Natural killer cell (primary cell): Measurements from ENCODE around the gene PAN3. TPM values are rescaled to one million over a fixed set of nuclear protein-coding genes. Genes with fewer than 3 reads are reported as not detected.

Source experiments
- ATAC-seq, 3 donors: fragments of 150-1000 bp in 2 of 3; fragments of 200-7000 bp in 1 of 3; cut with Tn5 transposase; 1 replicate in 1 of 3; 2 replicates in 2 of 3; pipeline ENCODE4 v1.10.0; 2021; ENCODE audit warnings: mild to moderate bottlenecking in 2 of 3, moderate library complexity in 2 of 3
- DNase-seq, 2 donors: peaks; one replicate each; pipeline versions ENCODE4 v3.0.0 to v3.0.0-alpha.2; 2013 to 2021; ENCODE audit warnings: mixed read lengths in 1 of 2
- H3K27ac ChIP-seq: one replicate; pipeline ENCODE4 v1.5.1; 2013; ENCODE audit warnings: mild to moderate bottlenecking, low read length
- H3K27me3 ChIP-seq: one replicate; pipeline ENCODE4 v1.6.1; 2013; ENCODE audit warnings: low read length; ENCODE audit not compliant: control insufficient read depth, insufficient read depth
- H3K36me3 ChIP-seq: one replicate; pipeline ENCODE4 v1.6.1; 2013; ENCODE audit warnings: low read length; ENCODE audit not compliant: control insufficient read depth, insufficient read depth
- H3K4me1 ChIP-seq: one replicate; pipeline ENCODE4 v1.6.1; 2013; ENCODE audit warnings: low read length; ENCODE audit not compliant: control insufficient read depth, insufficient read depth
- H3K4me3 ChIP-seq: one replicate; pipeline ENCODE4 v1.5.1; 2013; ENCODE audit warnings: low read length
- H3K9me3 ChIP-seq: one replicate; pipeline ENCODE4 v1.6.1; 2013; ENCODE audit warnings: low read length; ENCODE audit not compliant: control insufficient read depth, insufficient read depth
- H3K27ac Mint-ChIP-seq, 2 donors: one replicate each; pipeline ENCODE4 v1.8.0; 2022; ENCODE audit warnings: mild to moderate bottlenecking in 2 of 2, mixed read lengths in 2 of 2, moderate library complexity in 1 of 2
- H3K27me3 Mint-ChIP-seq, 2 donors: one replicate each; pipeline ENCODE4 v1.8.0; 2022; ENCODE audit warnings: low read depth in 2 of 2, mixed read lengths in 2 of 2
- H3K36me3 Mint-ChIP-seq: one replicate; pipeline ENCODE4 v1.8.0; 2022; ENCODE audit warnings: mixed read lengths
- H3K4me1 Mint-ChIP-seq, 2 donors: one replicate each; pipeline ENCODE4 v1.8.0; 2022; ENCODE audit warnings: mixed read lengths in 2 of 2
- H3K4me3 Mint-ChIP-seq: one replicate; pipeline ENCODE4 v1.8.0; 2022; ENCODE audit warnings: mild to moderate bottlenecking, moderate library complexity, mixed read lengths
- H3K9me3 Mint-ChIP-seq, 2 donors: one replicate each; pipeline ENCODE4 v1.8.0; 2022; ENCODE audit warnings: mixed read lengths in 2 of 2
- WGBS: methylation state at CpG from one replicate; pipeline ENCODE4 v1.1.7; 2013; ENCODE audit warnings: missing lambda C conversion rate; ENCODE audit not compliant: insufficient coverage; 5-methylcytosine and 5-hydroxymethylcytosine counted together
- intact Hi-C: fragments of 100-400 bp; cut with micrococcal nuclease; formaldehyde crosslinking; loops from one replicate; pipeline ENCODE4 v1.14.2; 2022
- total RNA-seq, 4 donors: library from RNA; stranded (reverse); fragments of 120-200 nt in 1 of 4; gene quantifications; one replicate each; pipeline versions ENCODE4 v1.2.3 to v1.2.4, GENCODE V29; 2013 to 2022
- TF ChIP-seq, protein P1 (sequence below): fragments of 200-600 bp; IDR thresholded peaks from one replicate; pipeline ENCODE4 v1.8.0; 2022; ENCODE audit warnings: antibody characterized with exemption

The PAN3 gene
- total RNA-seq, 3 donors from 2014 or later (not counting 1 experiment from before 2014, with no cell fraction given), result 80.0 to 94.2 (median 91.7) TPM

DNA sequence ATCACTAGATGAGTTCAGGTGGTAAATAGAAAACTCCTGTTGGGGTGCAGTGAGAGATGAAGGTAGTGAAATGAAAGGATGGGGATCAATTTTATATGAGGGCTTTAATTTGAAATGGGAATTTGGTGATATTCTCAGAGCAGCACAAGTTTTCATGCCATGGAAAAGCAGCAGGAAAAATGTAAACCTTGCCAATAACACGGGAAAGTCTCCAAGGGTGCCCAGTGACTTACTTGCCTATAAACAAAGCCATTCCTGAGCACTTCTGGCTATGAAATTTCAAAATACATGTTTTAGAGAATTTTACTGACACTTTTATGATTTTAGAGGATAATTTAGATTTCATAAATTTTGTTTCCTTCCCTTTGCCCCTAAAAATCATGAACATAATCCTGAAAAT is 21.6 kb upstream of the PAN3 start:
- no peaks in the 10 kb centered on the region for H3K4me1 Mint-ChIP-seq

DNA sequence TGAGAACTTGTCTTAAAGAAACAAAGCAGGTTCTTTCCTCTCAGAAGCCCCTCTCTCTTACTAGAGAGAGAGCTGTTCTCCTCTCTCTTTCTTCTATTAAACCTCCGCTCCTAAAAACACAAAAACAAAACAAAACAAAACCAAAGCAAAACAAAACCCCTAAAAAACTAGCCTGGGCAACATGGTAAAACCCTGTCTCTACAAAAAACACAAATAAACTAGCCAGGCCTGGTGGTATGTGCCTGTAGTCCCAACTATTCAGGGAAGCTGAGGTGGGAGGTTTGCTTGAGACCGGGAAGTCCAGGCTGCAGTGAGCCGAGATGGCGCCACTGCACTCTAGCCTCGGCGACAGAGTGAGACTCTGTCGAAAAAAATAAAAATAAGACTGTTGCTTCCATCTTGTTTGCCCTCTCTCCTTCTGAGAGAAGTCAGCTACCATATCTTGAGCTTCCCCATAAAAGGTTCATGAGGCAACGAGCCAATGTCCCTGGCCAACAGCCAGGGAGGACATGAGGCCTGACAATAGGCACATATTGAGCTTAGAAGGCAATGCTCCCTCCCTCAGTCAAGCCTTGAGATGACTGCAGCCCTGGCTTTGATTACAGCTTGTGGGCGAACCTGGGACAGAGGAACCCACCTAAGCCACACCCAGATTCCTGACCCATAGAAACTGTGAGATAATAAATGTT is 20.5 kb upstream of the PAN3 start:
- Histone ChIP-seq H3K27ac (no peak overlapping the region), H3K27me3 (no peaks in the 10 kb centered on the region), H3K9me3 (no peaks in the 10 kb centered on the region), H3K4me1 (peaks cover 3% of the 10 kb centered on the region), H3K36me3 (no peaks in the 10 kb centered on the region), H3K4me3 (no peak overlapping the region)
- H3K27ac Mint-ChIP-seq, result no peak overlapping the region
- 90% methylated on average over 8 of the region's 9 CpGs for WGBS
- no peak for ATAC-seq
- H3K9me3 Mint-ChIP-seq, result no peaks in the 10 kb centered on the region
- H3K4me3 Mint-ChIP-seq, result no peak overlapping the region
- TF ChIP-seq, protein P1, sequence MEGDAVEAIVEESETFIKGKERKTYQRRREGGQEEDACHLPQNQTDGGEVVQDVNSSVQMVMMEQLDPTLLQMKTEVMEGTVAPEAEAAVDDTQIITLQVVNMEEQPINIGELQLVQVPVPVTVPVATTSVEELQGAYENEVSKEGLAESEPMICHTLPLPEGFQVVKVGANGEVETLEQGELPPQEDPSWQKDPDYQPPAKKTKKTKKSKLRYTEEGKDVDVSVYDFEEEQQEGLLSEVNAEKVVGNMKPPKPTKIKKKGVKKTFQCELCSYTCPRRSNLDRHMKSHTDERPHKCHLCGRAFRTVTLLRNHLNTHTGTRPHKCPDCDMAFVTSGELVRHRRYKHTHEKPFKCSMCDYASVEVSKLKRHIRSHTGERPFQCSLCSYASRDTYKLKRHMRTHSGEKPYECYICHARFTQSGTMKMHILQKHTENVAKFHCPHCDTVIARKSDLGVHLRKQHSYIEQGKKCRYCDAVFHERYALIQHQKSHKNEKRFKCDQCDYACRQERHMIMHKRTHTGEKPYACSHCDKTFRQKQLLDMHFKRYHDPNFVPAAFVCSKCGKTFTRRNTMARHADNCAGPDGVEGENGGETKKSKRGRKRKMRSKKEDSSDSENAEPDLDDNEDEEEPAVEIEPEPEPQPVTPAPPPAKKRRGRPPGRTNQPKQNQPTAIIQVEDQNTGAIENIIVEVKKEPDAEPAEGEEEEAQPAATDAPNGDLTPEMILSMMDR, result no peak
- H3K36me3 Mint-ChIP-seq, result no peaks in the 10 kb centered on the region
- intact Hi-C loops, result no loop called here
- H3K27me3 Mint-ChIP-seq, result peaks cover 0 to 5% of the 10 kb centered on the region in 2 donors
- no peaks in the 10 kb centered on the region for H3K4me1 Mint-ChIP-seq
- DNase-seq, result no peak

More for the DNA sequence above, 21.6 kb upstream of the PAN3 start:
- no peak for ATAC-seq
- Mint-ChIP-seq H3K9me3 (no peaks in the 10 kb centered on the region), H3K27ac (no peak overlapping the region), H3K27me3 (peaks cover 0 to 5% of the 10 kb centered on the region in 2 donors), H3K36me3 (no peaks in the 10 kb centered on the region), H3K4me3 (no peak overlapping the region)
- intact Hi-C loops, result no loop called here
- Histone ChIP-seq H3K9me3 (no peaks in the 10 kb centered on the region), H3K27ac (no peak overlapping the region), H3K36me3 (no peaks in the 10 kb centered on the region), H3K27me3 (no peaks in the 10 kb centered on the region), H3K4me3 (no peak overlapping the region), H3K4me1 (no peaks in the 10 kb centered on the region)
- 82% methylated on average over 1 of the region's 1 CpG for WGBS
- no peak for DNase-seq
- TF ChIP-seq, protein P1, result no peak

DNA sequence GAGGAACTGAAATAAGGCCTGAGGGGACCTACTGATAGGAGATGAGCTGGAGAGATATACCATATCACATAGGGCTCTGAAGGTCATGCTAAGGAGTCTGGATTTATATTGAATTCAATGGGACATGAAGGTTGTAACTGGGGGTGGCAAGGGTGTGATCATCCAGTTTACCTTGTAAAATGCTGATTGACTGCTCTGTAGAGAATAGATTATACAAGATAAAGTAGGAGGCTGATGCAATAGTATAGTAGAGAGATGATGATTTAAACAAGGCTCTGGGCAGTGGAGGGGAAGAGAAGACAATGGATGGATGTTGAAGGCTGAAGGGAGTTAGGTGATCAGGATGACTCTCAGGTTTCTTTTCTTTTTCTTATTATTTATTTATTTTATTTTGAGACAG is 18.0 kb upstream of the PAN3 start:
- peaks cover 3% of the 10 kb centered on the region for H3K4me1 ChIP-seq
- intact Hi-C loops, result no loop called here
- no peaks in the 10 kb centered on the region for H3K9me3 ChIP-seq
- TF ChIP-seq, protein P1, result no peak
- Mint-ChIP-seq H3K36me3 (no peaks in the 10 kb centered on the region), H3K4me1 (no peaks in the 10 kb centered on the region), H3K27ac (no peak overlapping the region), H3K9me3 (no peaks in the 10 kb centered on the region), H3K27me3 (peaks cover 0 to 5% of the 10 kb centered on the region in 2 donors), H3K4me3 (no peak overlapping the region)
- H3K4me3 ChIP-seq, result no peak overlapping the region
- ATAC-seq (no peak), DNase-seq (no peak)
- no peaks in the 10 kb centered on the region for H3K27me3 ChIP-seq
- H3K27ac ChIP-seq, result no peak overlapping the region
- H3K36me3 ChIP-seq, result no peaks in the 10 kb centered on the region

DNA sequence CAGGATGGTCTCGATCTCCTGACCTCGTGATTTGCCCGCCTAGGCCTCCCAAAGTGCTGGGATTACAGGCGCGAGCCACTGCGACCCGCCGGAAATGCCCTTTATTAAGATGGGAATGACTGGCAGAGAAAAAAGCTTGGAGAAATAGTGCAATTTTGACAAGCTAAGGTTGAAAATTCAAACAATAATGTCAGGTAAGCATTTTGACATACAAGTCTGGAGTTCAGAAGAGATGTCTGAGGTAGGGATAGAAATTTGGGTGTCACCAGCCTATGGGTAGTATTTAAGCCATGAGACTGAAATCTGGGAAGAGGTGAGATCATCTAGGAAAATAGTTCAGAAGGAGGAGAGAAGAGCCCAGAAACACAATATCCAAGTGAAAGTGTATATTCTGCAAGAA is 17.1 kb upstream of the PAN3 start:
- no peak overlapping the region for H3K27ac Mint-ChIP-seq
- no peak overlapping the region for H3K4me3 Mint-ChIP-seq
- no peak for ATAC-seq
- Histone ChIP-seq H3K4me1 (peaks cover 3% of the 10 kb centered on the region), H3K36me3 (no peaks in the 10 kb centered on the region), H3K27ac (no peak overlapping the region), H3K9me3 (no peaks in the 10 kb centered on the region), H3K4me3 (no peak overlapping the region), H3K27me3 (no peaks in the 10 kb centered on the region)
- H3K9me3 Mint-ChIP-seq, result no peaks in the 10 kb centered on the region
- no peak for DNase-seq
- H3K4me1 Mint-ChIP-seq, result no peaks in the 10 kb centered on the region
- H3K36me3 Mint-ChIP-seq, result no peaks in the 10 kb centered on the region
- TF ChIP-seq, protein P1, result no peak
- over 99% methylated on average over 8 of the region's 8 CpGs for WGBS
- intact Hi-C loops, result no loop called here
- peaks cover 0 to 4% of the 10 kb centered on the region in 2 donors for H3K27me3 Mint-ChIP-seq
